Ovary (tissue), 9 donors: ENCODE measurements around the gene POU4F1. TPM values are rescaled to one million over a fixed set of nuclear protein-coding genes. Genes with fewer than 3 reads are reported as not detected.

ENCODE experiments used
- DNase-seq, 5 donors: peaks; one replicate each; pipeline ENCODE4 v3.0.0-alpha.2; 2019 to 2020
- H3K27ac ChIP-seq, 2 donors: fragments of 200-600 bp; one replicate each; pipeline versions ENCODE4 v1.5.1 to v1.8.0; 2019 to 2022
- H3K27me3 ChIP-seq: fragments of 200-600 bp; one replicate; pipeline ENCODE4 v1.8.0; 2022
- H3K36me3 ChIP-seq: fragments of 200-600 bp; sonication (generic); one replicate; pipeline ENCODE4 v1.5.1; 2019
- H3K4me1 ChIP-seq: one replicate; pipeline ENCODE4 v1.8.1; 2013; ENCODE audit warnings: mild to moderate bottlenecking, moderate library complexity; ENCODE audit not compliant: insufficient read depth
- H3K4me3 ChIP-seq: fragments of 200-600 bp; sonication (generic); one replicate; pipeline ENCODE4 v1.5.1; 2017
- H3K9me3 ChIP-seq, 2 donors: fragments of 200-600 bp in 1 of 2; sonication (generic) in 1 of 2; one replicate each; pipeline versions ENCODE4 v1.5.1 to v1.8.1; 2013 to 2019; ENCODE audit warnings: mild to moderate bottlenecking in 1 of 2, moderate library complexity in 1 of 2
- EP300 ChIP-seq: sonication (generic); formaldehyde crosslinking; IDR thresholded peaks from one replicate; pipeline ENCODE4 v1.6.1; 2017; ENCODE audit warnings: antibody characterized with exemption
- POLR2A ChIP-seq: fragments of 450-650 bp; IDR thresholded peaks from one replicate; pipeline ENCODE4 v1.6.1; 2017; ENCODE audit warnings: antibody characterized with exemption, mild to moderate bottlenecking, moderate library complexity
- WGBS, 3 donors: extraction: QIAGEN DNeasy Blood & Tissue Kit in 1 of 3; methylation state at CpG; one replicate each; pipeline versions ENCODE4 v1.1.5 to v1.1.7; 2013 to 2017; 5-methylcytosine and 5-hydroxymethylcytosine counted together
- intact Hi-C, 4 donors: fragments of 100-400 bp; cut with DNase I; formaldehyde crosslinking; loops; one replicate each; pipeline versions ENCODE4 v1.11.0 to v1.15.1; 2022 to 2023
- polyA plus RNA-seq, 2 donors: library from polyadenylated mRNA; stranded (reverse); fragments of 200-250 nt in 1 of 2; fragments of 350-450 nt in 1 of 2; fragmentation: Illumina TruSeq in 1 of 2; extraction: RNeasy Lipid Tissue Mini Kit (QIAGEN cat#74804) in 1 of 2; gene quantifications; one replicate each; pipeline ENCODE4 v1.2.3, GENCODE V29; 2013 to 2014
- total RNA-seq, 7 donors: library from RNA; depleted of rRNA in 2 of 7; stranded (reverse); fragments of >200 nt in 2 of 7; fragmentation: NEBNext Ultra II Directional in 3 of 7; extraction: Animal tissue kit (Norgen Biotek cat#: 25700) in 3 of 7; gene quantifications; one replicate each; pipeline versions ENCODE4 v1.1.0 to v1.2.4, GENCODE V29; 2016 to 2023
- TF ChIP-seq, protein P1 (sequence below), 3 donors: fragments of 450-650 bp in 2 of 3; fragments of 200-600 bp in 1 of 3; IDR thresholded peaks; one replicate each; pipeline versions ENCODE4 v1.5.1 to v1.8.0; 2016 to 2022; ENCODE audit warnings: antibody characterized with exemption in 3 of 3, mild to moderate bottlenecking in 1 of 3
- donor health status: DM: no; HTN: no; CAD: no; lungs with moderate emphysema.
- donor health status: DM: no; HTN: no; CAD: no.
- donor health status: Bipolar disorder and iron deficiency.
- donor health status: DM: yes; HTN: yes; CAD: no.
- donor health status: DM: no; HTN: no; CAD: no.
- donor health status: DM: yes; HTN: yes; CAD: no.

The POU4F1 gene
- total and polyA plus RNA-seq, 9 donors, result 0.02 TPM; not detected in 8

DNA sequence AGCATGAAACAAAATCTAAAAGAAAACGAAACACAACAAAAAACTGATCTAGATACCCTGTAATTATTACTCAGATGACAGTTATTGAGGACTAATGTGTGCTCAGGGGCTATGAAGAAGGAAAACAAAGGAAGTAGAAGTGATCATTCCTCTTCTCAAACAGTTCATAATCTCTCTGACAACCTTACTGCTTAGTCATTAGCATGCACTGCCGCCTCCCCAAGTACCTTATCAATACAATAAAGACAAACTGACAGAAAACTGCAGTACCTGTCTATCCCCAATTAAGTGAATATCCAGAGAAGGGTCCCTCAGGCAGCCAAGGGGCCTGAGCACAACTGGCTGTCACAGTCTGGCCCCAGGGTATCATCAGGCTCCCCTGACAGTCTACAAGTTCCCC lies 22.0 kb upstream of the POU4F1 start:
- H3K27me3 ChIP-seq, result no peaks in the 10 kb centered on the region
- intact Hi-C loops, result no loop called here
- H3K4me3 ChIP-seq, result no peak overlapping the region
- no peak overlapping the region for H3K27ac ChIP-seq
- no peaks in the 10 kb centered on the region for H3K4me1 ChIP-seq
- no peak for DNase-seq
- H3K9me3 ChIP-seq, result no peaks in the 10 kb centered on the region
- WGBS, 3 donors, result 94 to 98% (median 96%) methylated on average over 2 of the region's 2 CpGs
- no peaks in the 10 kb centered on the region for H3K36me3 ChIP-seq
- TF ChIP-seq POLR2A (no peak), EP300 (no peak)
- TF ChIP-seq, protein P1, sequence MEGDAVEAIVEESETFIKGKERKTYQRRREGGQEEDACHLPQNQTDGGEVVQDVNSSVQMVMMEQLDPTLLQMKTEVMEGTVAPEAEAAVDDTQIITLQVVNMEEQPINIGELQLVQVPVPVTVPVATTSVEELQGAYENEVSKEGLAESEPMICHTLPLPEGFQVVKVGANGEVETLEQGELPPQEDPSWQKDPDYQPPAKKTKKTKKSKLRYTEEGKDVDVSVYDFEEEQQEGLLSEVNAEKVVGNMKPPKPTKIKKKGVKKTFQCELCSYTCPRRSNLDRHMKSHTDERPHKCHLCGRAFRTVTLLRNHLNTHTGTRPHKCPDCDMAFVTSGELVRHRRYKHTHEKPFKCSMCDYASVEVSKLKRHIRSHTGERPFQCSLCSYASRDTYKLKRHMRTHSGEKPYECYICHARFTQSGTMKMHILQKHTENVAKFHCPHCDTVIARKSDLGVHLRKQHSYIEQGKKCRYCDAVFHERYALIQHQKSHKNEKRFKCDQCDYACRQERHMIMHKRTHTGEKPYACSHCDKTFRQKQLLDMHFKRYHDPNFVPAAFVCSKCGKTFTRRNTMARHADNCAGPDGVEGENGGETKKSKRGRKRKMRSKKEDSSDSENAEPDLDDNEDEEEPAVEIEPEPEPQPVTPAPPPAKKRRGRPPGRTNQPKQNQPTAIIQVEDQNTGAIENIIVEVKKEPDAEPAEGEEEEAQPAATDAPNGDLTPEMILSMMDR (IDR thresholded peaks at IDR 0.05), result no peak

DNA sequence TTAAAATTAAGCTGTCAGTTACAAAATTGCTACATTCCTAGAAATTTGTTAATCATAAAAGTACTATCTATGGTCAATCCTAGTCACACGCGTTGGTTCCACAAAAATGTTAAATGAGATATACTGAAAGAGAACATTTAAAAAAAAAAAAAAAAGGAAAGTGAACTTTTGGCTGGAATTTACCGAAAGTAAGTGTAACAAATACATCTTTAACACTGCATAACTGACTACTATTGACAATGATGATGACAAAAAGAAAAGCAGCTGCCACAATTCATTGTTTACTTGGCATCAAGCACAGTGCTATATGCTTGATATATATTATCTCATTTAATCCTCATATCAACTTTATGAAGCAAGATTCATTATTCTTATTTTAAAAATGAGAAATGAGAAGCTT lies 19.8 kb upstream of the POU4F1 start:
- intact Hi-C loops, result no loop called here
- 97 to 99% (median 98%) methylated on average over 3 of the region's 3 CpGs for WGBS, 3 donors

DNA sequence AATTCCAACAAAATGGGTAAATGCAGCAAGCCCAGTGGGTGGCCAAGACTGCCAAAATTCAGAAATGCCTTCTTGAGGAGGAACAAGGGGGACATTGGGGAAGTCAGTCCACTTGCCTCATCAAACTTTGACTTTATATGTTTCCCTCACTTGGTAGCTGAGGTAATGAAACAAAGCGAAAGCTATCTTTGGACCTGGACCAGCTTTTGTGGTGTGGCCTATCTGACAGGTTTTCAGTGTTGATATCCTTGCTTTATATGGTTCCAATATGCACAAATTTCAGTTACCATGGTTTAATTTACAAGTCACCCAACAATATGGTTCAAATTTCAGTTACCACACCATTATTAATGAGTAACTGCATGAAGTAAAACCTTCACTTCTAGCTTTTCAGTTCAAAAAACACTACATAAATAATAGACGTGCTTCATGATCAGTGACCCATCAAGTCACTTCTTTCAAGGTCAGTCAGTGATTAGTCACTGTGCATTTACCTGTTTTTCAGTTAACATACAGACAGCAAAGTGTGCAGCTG lies 17.7 kb upstream of the POU4F1 start:
- WGBS, 3 donors, result 88 to 99% (median 91%) methylated on average over 2 of the region's 2 CpGs
- TF ChIP-seq, protein P1 (IDR thresholded peaks at IDR 0.05), result no peak
- TF ChIP-seq EP300, result no peak
- no peaks in the 10 kb centered on the region for H3K36me3 ChIP-seq

More for the DNA sequence above, 19.8 kb upstream of the POU4F1 start:
- Histone ChIP-seq H3K4me1 (no peaks in the 10 kb centered on the region), H3K4me3 (no peak overlapping the region), H3K27ac (no peak overlapping the region), H3K9me3 (no peaks in the 10 kb centered on the region), H3K36me3 (no peaks in the 10 kb centered on the region), H3K27me3 (no peaks in the 10 kb centered on the region)
- no peak for DNase-seq
- TF ChIP-seq POLR2A, result no peak
- TF ChIP-seq EP300, result no peak
- TF ChIP-seq, protein P1 (IDR thresholded peaks at IDR 0.05), result no peak

DNA sequence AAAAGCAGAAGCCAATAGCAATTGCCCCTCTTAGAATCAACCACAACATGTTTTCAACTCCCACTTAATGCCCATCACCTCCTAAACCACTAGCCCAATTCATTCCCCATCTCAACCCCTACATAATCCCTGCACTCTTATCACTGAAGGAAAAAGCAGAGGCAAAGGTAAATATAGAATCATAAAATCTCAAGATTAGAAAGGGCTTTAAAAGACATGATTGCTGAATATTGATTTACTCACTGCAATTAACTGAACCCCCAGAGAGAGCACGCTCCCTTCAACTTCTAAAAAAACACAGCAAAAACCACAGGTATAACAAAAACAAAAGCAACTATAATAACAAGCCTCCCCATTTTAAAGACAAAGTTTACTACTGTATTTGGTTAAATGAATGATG lies 15.1 kb upstream of the POU4F1 start:
- WGBS, 3 donors, result 92 to 99% (median 98%) methylated on average over 1 of the region's 1 CpG
- no peak for DNase-seq
- Histone ChIP-seq H3K9me3 (no peaks in the 10 kb centered on the region), H3K36me3 (no peaks in the 10 kb centered on the region), H3K4me3 (no peak overlapping the region), H3K4me1 (no peaks in the 10 kb centered on the region), H3K27ac (no peak overlapping the region), H3K27me3 (no peaks in the 10 kb centered on the region)
- intact Hi-C loops, result no loop called here
- TF ChIP-seq, protein P1 (IDR thresholded peaks at IDR 0.05), result no peak
- TF ChIP-seq EP300 (no peak), POLR2A (no peak)

More for the DNA sequence above, 17.7 kb upstream of the POU4F1 start:
- intact Hi-C loops, result no loop called here
- no peak for DNase-seq
- Histone ChIP-seq H3K27me3 (no peaks in the 10 kb centered on the region), H3K4me1 (no peaks in the 10 kb centered on the region), H3K9me3 (no peaks in the 10 kb centered on the region), H3K4me3 (no peak overlapping the region), H3K27ac (no peak overlapping the region)
